Measurements from ENCODE around the gene CLEC3A.

DNA sequence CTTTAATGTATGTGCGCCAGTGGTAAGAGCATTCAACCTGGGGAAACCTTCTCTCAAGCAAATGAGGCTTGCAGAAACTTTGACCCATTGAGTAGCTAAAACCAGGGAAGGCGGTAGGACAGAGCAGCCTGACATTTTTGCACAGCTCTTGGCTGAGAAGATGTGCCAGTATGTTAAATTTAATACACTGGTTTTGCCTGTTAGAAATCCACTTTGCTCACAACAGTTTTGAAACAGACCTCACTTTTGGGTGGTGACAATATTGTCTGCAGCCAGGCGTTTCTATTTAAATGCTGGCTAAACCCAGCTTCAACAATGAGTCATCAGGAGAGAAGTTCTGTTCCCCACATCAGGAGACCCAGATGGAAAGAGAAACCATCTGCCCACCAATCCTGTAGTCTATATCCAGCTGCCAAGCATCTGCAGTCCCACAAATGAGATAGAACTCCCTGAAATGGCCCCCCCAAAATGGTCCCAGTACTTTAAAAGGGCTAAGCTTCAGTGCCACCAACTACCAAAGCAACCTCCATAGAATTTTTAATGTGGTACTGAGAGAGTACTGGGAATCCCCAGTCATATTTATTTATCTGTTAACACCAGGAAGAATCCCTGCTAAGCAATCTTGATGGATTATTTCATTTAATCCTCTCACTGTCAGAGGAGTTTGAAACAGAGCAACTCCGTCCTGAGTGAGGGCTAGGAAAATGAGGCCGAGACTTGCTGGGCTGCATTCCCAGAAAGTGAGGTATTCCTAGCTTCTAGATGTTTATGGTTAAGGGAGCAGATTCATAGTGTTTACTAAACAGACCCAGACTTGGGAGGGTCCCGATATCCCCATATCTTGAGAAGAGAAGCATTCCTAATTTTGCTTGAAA lies 29.0 kb upstream of the CLEC3A start:
- TF ChIP-seq GABPA (IDR thresholded peaks at IDR 0.05 in 1 of 2, conservative IDR thresholded peaks at IDR 0.05 in 1 of 2) (no peak), HNF4A (conservative IDR thresholded peaks at IDR 0.05) (no peak), RAD21 (IDR thresholded peaks at IDR 0.05) (no peak), JUND (IDR thresholded peaks at IDR 0.05) (no peak)
- TF ChIP-seq, protein P1, sequence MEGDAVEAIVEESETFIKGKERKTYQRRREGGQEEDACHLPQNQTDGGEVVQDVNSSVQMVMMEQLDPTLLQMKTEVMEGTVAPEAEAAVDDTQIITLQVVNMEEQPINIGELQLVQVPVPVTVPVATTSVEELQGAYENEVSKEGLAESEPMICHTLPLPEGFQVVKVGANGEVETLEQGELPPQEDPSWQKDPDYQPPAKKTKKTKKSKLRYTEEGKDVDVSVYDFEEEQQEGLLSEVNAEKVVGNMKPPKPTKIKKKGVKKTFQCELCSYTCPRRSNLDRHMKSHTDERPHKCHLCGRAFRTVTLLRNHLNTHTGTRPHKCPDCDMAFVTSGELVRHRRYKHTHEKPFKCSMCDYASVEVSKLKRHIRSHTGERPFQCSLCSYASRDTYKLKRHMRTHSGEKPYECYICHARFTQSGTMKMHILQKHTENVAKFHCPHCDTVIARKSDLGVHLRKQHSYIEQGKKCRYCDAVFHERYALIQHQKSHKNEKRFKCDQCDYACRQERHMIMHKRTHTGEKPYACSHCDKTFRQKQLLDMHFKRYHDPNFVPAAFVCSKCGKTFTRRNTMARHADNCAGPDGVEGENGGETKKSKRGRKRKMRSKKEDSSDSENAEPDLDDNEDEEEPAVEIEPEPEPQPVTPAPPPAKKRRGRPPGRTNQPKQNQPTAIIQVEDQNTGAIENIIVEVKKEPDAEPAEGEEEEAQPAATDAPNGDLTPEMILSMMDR (IDR thresholded peaks at IDR 0.05; ENCODE audit: low read depth, low read length, missing input control): no peak
- TF ChIP-seq, protein P2, sequence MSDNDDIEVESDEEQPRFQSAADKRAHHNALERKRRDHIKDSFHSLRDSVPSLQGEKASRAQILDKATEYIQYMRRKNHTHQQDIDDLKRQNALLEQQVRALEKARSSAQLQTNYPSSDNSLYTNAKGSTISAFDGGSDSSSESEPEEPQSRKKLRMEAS (IDR thresholded peaks at IDR 0.05): no peak

Measured in liver (tissue), 3 donors.